HG03103 (cell line): ENCODE measurements around the gene KIF3C.
"Not testable (repeated sequence)": the region's sequence is repeated elsewhere in the genome, so short reads cannot be mapped to it uniquely, and the experiment has no call there.

ENCODE experiments used
- ATAC-seq: cut with Tn5 transposase; IDR thresholded peaks from one replicate; pipeline ENCODE4 v1.9.1; 2021; ENCODE audit warnings: low read depth; ENCODE audit not compliant: unreplicated experiment

Gene KIF3C

GRCh38 chr2:25966531-25967270 lies 15.6 kb downstream of the KIF3C start:
- no peak for ATAC-seq

GRCh38 chr2:25964891-25965290 lies 17.4 kb downstream of the KIF3C start:
- ATAC-seq: no peak

- no peak for ATAC-seq
Measured at GRCh38 chr2:25960920-25961319, 21.4 kb downstream of the KIF3C start.

DNA sequence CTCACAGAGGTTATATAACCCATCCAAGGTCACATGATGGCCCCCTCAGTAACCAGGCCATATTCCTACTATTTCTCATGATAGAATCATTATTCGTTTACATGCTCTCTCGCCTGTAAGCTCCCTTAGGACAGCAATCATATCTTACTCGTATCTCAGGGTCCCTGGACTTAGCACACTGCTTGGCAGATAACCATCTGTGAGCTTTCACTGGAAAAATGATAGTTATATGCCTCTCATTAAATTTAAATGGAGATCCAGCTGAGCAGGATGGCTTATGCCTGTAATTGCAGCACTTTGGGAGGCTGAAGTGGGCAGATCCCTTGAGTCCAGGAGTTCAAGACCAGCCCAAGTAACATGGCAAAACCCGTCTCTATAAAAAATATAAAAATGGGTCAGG lies 21.9 kb downstream of the KIF3C start:
- ATAC-seq: no peak

DNA sequence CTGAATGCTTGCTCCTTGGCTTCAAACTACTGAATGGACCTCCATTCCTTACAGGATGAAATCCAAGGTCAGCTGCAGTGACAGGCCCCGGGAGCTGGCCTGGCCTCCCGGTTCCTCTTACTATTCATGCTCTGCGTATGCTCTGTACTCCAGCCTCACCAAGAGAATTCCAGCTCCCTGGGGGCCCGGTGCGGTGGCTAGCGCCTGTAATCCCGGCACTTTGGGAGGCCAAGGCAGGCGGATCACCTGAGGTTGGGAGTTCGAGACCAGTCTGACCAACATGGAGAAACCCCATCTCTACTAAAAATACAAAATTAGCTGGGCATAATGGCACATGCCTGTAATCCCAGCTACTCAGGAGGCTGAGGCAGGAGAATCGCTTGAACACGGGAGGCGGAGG lies 23.7 kb downstream of the KIF3C start:
- ATAC-seq: not testable (repeated sequence)

- no peak for ATAC-seq
Measured at GRCh38 chr2:25957743-25958142, 24.6 kb downstream of the KIF3C start.

DNA sequence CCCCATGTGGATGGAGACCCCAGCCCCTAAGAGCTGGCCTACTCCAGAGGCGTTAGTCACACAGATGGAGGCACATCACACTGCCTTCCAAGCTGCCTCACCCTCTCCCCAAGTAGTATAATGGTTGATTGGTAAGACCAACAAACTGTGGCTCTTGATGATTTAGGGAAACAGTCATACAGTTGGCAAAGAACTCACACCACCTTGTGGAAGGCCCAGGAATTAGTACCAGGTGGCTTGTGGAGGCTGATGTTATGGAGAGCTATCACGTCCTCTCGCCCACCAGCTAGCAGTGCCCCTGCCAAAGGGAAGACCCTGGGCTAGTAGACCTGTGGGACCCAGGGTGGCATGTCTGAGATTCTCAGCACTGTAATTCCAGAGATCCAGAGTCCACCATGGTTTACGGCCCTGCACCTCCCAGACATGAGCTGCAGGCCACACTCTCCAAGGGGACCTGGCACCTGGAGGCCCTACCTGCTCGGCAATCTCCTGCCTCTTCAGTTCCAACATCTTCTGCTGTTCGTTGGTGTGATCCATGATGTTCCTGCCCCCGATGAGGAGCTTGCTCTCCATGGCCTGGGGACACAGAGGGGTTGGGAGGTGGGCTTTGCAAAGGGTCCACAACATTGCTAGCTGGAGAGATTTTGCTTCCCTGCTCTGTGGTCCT lies 26.3 kb downstream of the KIF3C start:
- no peak for ATAC-seq

DNA sequence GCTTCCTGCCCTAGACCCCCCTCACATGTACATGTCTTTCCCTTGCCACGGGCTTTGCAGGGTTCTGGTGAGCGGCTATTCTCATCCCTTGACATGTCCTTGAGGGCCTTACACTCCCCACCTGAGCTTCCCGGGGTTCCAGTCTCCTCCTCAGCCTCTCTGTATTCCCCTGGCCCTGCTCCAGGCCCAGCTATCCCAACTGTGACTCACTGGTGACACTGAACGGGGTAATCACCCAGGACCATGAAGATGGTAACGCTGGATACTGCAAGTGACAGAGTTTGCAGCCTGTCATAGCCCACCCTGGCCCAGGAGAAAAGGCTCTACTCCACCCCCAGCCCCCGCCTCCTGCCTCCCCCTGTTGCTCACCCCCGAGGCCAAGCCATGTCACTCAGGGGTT lies 27.3 kb downstream of the KIF3C start:
- ATAC-seq: no peak

DNA sequence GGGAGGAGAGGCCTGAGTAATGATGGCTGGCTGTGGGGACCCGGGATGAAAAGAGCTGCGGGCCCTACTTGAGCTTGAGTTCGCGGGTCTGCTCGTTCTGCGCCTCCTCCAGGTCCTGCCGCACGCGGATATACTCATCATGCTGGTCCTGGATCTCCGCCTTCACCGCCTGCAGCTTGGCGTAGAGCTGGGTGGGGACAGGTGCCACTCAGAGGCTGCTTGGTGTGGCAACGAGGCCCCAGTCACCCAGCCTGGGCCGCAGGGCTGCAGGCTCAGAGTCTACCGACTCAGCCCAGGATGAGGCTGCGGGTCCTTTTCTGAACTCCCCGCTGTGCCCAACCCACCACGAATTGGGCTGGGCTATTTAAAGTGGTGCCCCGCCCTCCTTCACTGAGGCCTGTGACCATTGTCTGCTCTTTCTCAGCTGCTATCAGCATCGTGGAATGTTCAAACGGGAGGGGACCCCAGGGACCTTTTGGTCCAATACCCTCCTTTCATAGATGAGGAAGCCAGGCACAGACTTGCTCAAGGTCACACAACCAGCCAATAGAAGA lies 28.0 kb downstream of the KIF3C start:
- ATAC-seq: no peak

DNA sequence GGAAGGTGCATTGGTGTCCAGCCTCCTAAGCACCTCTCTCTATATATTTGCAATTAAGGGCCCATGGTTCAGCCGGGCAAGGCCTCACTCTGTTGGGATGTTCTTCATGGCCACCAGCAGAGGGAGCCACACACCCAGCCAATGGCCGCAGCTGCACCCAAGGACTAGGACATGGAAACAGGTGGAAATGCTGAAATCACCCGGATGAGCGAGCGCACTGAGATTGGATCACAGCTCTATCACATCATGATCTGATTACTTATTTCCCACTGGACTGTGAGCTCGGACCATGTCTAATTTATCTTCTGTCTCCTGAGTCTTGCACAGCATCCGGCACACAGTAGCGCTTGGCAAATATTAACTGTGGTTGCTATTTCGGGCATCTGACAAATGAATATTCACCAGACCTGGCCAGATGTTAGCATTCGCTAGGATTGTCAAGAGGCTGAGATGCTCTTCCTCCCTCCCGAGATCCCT lies 31.2 kb downstream of the KIF3C start:
- ATAC-seq: no peak

- ATAC-seq: no peak
Measured at GRCh38 chr2:25948437-25948836, 33.9 kb downstream of the KIF3C start.

GRCh38 chr2:25941042-25941441 lies 41.3 kb downstream of the KIF3C start:
- no peak for ATAC-seq

- ATAC-seq: no peak
Measured at GRCh38 chr2:25939257-25939668, 43.0 kb downstream of the KIF3C start.

DNA sequence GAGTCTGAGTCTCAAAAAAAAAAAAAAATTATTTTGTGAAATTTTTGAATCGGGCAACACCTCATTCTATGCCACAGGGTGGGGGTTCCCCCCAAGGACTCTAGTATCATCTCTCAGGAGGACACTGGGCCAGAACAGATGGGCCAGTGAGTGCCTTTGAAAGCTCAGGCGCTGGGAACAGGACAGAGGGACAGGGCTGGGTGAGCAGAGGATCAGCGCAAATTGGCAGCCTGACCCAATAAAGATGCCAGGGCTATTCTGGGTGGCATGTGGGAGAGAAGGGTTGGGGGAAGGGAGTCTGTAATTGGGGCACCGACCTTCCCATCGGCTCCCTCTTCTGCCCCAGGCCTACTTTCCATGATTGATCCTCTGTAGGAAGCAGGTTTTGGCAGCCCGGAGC lies 44.0 kb downstream of the KIF3C start:
- no peak for ATAC-seq

DNA sequence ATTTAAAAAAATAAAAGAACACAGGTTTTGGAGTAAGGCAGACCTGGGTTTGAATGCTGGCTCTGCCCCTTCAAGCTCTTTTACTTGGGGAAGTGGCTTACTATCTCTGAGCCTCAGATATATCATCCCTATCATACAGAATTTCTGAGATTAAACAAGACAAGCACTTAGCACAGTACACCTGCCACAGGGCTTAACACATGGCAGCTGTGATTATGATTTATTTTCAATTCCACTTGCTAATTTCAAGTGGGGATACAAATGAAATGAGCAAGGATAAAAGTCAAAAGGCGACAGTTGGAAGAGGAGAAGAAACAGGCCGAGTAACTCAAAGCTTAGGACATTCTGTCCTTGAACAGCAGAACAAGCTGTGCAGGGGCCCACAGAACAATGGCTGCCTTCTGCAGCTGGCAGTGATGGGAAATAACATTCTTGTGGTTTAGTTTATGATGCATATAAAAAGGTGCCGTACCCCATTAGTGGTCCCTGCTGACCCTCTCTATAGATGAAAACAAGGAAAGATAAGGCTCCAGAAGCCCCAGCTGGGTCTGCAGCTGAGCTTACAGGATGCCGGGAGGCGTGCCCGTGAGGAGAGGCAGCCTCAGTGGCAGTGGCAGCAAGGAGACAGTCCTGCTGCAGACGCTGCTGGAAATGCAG lies 45.3 kb downstream of the KIF3C start:
- ATAC-seq: no peak

DNA sequence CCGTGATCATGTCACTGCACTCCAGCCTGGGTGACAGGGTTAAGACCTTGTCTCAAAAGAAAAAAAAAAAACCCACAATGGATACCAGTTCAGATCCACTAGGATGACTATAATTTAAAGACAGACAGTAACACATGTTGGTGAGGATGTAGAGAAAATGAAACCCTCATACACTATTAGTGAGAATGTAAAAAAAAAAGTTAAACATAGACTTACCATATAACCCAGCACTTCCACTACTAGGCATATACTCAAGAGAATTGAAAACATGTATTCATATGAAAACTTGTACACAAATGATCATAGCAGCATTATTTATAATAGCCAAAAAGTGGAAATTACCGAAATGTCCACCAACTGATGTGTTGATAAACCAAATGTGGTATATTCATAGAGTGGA lies 48.7 kb downstream of the KIF3C start:
- ATAC-seq: no peak

DNA sequence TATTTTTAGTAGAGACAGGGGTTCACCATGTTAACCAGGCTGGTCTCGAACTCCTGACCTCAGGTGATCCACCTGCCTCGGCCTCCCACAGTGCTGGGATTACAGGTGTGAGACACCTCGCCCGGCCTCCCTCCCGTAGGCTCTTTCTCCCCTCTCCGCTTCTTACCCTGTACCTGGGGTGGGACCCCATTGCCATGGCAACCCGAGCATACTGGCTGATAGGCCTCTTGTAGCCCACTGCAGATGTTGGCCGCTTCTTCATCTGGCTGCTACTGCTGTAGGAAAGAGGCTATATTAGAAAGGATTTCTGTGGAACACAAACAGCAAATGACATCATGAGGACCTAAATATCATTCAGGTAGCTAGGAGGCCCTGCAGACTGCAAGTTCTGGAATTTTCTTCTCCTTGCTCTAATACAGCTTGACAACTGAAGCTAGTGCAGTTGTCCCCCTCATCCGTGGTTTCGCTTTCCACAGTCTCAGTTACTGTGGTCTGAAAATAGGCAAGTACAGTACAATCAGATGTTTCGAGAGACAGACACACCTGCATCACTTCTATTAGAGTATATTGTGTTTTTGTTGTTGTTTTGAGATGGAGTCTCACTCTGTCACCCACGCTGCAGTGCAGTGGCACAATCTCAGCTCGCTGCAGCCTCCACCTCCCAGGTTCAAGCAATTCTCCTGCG lies 52.4 kb downstream of the KIF3C start:
- no peak for ATAC-seq

DNA sequence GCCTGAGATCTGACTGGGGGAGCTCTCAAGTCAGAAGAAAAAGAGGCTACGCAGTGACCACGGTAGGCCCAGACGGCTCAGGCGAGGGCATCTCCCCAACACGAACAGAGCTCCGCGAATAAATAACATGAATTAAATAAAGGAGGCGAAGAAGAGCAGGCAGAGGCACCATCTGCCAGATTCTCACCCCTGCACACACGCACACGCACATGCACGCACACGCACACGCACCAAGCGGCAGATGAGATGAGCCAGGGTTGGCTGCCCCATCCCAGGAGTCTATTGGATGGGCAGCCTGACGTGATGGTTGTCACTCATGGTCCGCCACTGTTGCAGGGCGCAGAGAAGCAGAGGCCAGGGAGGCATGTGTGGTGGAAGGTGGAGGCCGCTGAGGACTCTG lies 53.6 kb downstream of the KIF3C start:
- ATAC-seq: no peak

DNA sequence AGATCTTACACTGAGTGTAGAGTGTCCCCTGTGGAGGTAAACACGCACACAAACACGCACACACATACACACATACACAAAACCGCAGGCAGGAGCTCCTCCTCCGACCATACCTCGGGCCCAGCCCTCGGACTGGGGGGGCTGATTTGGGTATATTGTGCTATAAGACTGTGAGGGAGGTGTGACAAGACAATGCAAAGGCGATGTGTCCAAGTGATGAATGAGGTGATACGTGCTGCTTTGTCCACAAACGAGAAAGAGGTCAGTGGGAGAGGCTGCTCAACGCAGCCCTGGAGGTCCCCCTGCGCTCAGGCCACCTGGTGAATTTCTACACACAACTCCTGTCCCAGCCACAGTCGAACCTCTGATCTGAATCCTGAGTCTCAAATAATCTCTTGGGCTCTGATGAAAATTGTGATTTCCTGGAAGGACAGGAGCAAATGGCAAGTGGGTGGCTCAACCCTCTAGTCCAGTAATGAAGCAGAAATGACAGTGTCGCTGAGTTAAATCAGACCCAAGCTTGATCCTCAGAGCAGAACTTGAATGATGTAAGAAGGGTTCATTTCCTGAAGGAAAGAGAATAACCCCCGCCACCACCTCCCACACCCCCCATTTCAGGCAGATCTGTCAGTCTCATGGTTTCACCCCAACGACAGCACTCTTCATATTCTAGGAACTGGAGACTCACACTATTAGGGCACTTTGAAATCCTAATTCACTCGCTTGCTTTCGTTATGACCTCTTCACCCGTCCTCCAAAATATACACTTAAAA lies 55.1 kb downstream of the KIF3C start:
- no peak for ATAC-seq

DNA sequence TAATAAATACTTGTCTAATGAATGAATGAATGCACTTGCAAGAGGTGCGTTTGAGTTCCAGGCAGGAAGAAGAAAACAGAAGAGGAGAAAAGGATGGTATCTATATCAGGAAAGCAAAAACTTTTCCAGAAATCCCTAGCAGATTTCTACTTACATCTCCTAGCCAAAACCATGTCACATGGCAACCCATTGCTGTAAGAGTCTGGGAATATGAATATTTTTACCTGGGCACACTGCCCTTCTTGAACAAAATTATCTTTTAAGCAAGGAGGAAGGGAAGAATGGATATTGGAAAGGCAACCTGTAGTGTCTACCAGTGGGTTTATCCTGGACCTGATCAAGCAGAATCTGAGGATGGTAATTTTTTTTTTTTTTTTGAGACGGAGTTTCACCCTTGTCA lies 59.8 kb downstream of the KIF3C start:
- no peak for ATAC-seq
